ENCODE data around the gene RAB3D.

The RAB3D gene

DNA sequence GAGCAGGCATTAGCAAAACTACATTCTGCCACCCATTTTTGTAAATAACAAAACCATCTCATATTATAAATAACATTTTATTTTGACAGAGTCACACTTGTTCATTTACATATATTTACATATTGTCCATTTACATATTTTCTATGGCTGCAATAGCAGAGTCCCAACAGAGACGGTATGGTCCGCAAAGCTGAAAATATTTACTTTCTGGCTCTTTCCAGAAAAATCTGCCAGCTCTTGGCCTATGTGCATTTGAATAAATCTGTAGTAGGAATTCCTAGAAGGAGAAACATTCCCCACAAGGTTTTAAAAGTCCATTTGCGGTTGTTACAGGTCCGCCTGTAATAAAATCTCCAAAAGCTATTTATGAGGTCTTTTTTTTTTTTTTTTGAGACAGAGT lies 49.2 kb downstream of the RAB3D start:
- no peak for DNase-seq (ENCODE audit: low read depth)
- no peak for TF ChIP-seq POLR2A (IDR thresholded peaks at IDR 0.05; ENCODE audit: extremely low read depth, insufficient read length)
- TF ChIP-seq, protein P1, sequence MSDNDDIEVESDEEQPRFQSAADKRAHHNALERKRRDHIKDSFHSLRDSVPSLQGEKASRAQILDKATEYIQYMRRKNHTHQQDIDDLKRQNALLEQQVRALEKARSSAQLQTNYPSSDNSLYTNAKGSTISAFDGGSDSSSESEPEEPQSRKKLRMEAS (IDR thresholded peaks at IDR 0.05; ENCODE audit: low read depth, low read length), result no peak
- TF ChIP-seq, protein P2, sequence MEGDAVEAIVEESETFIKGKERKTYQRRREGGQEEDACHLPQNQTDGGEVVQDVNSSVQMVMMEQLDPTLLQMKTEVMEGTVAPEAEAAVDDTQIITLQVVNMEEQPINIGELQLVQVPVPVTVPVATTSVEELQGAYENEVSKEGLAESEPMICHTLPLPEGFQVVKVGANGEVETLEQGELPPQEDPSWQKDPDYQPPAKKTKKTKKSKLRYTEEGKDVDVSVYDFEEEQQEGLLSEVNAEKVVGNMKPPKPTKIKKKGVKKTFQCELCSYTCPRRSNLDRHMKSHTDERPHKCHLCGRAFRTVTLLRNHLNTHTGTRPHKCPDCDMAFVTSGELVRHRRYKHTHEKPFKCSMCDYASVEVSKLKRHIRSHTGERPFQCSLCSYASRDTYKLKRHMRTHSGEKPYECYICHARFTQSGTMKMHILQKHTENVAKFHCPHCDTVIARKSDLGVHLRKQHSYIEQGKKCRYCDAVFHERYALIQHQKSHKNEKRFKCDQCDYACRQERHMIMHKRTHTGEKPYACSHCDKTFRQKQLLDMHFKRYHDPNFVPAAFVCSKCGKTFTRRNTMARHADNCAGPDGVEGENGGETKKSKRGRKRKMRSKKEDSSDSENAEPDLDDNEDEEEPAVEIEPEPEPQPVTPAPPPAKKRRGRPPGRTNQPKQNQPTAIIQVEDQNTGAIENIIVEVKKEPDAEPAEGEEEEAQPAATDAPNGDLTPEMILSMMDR (IDR thresholded peaks at IDR 0.05; ENCODE audit: low read depth, low read length), result no peak
- no peak for TF ChIP-seq MYC (IDR thresholded peaks at IDR 0.05; ENCODE audit: low read depth, low read length)
- H3K4me3 ChIP-seq (ENCODE audit: low read depth, low read length), result no peak overlapping the region

DNA sequence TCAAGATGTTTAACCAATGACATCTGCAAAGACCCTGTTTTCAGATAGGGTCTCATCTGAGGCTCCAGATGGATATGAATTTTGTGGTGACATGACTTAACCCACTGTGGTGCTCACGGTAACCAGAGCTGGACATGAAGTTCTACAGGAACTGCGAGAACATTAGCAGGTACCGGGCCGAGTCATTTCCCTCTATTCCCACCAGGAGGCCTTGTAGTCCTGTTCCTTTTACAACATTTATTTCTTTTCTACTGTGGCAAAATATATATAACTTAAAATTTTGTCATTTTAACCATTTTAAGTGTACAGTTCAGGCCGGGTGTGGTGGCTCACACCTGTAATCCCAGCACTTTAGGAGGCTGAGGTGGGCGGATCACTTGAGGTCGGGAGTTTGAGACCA lies 51.1 kb downstream of the RAB3D start:
- TF ChIP-seq MYC (IDR thresholded peaks at IDR 0.05; ENCODE audit: low read depth, low read length), result no peak
- TF ChIP-seq, protein P2 (IDR thresholded peaks at IDR 0.05; ENCODE audit: low read depth, low read length), result peak; percentile 47
- H3K4me3 ChIP-seq (ENCODE audit: low read depth, low read length), result no peak overlapping the region
- DNase-seq (ENCODE audit: low read depth), result peak; percentile 43

DNA sequence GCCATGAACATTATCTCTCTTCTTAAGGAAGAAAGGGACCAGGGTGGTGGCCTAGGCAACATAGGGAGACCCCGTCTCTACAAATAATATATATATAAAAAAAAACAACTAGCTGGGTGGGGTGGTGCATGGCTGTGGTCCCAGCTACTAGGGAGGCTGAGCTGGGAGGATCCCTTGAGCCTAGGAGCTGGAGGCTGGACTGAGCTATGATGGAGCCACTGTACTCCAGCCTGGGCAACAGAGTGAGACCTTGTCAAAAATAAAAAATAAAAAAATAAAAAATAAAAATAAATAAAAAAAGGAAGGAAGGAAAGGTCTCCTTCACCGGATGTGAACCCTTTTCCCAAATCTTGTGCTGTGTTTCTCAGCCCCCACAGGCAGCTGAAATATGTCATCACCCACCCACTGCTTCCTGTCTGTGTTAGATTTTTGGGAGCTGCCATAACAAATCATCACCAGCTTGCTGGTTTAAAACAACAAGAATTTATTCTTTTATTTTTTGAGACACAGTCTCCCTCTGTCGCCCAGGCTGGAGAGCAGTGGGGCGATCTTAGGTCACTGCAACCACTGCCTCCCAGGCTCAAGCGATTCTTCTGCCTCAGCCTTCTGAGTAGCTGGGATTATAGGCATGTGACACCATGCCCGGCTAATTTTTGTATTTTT lies 53.0 kb downstream of the RAB3D start:
- TF ChIP-seq, protein P2 (IDR thresholded peaks at IDR 0.05; ENCODE audit: low read depth, low read length), result no peak
- TF ChIP-seq POLR2A (IDR thresholded peaks at IDR 0.05; ENCODE audit: extremely low read depth, insufficient read length) (no peak), MYC (IDR thresholded peaks at IDR 0.05; ENCODE audit: low read depth, low read length) (no peak)
- TF ChIP-seq, protein P1 (IDR thresholded peaks at IDR 0.05; ENCODE audit: low read depth, low read length), result no peak
- DNase-seq (ENCODE audit: low read depth), result peak; percentile 32
- H3K4me3 ChIP-seq (ENCODE audit: low read depth, low read length), result no peak overlapping the region

DNA sequence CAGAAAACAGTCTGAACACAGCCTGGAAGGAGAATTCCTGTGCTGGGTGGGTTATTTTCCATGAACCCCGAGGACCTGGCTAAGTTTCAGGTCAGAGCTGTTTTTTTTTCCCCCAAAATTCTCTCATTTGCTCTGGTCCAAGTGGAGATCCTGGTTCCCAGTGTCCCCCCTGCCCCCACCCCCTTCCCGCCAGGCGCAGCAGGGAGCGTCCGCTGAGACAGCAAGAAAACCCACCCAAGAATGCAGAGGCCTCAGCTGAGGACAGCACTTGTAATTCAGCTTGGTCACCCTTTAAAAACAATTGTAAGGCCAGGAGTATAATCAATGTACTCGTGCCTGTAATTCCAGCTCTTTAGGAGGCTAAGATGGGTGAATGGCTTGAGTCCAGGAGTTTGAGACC lies 54.9 kb downstream of the RAB3D start:
- H3K4me3 ChIP-seq (ENCODE audit: low read depth, low read length), result no peak overlapping the region
- TF ChIP-seq, protein P2 (IDR thresholded peaks at IDR 0.05; ENCODE audit: low read depth, low read length), result no peak
- TF ChIP-seq, protein P1 (IDR thresholded peaks at IDR 0.05; ENCODE audit: low read depth, low read length), result no peak
- no peak for TF ChIP-seq MYC (IDR thresholded peaks at IDR 0.05; ENCODE audit: low read depth, low read length)
- no peak for DNase-seq (ENCODE audit: low read depth)

DNA sequence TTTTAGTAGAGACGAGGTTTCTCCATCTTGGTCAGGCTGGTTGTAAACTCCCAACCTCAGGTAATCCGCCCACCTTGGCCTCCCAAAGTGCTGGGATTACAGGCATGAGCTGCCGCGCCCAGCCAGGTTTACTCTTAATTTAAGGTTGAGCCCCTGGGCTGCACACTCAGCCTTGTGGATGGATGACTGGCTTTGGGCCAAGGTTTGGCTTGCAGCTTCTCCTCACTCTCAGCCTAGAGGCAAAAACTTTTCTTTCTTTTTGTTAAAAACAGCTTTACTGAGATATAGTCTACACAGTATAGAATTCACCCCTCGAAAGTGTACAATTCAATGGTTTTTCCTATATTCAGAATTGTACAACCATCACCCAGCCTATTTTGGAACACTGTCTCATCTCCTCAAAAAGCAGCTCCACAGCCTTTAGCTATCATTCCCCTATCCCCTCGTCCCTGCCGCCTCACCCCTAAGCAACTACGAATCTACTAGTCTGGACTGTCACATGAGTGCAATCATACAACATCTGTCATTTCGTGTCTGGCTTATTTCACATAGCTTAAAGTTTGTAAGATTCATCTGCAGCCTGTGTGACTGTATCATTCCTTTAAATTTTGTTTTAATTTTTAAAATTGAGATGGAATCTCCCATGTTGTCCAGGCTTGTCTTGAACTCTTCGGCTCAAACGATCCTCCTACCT lies 58.0 kb downstream of the RAB3D start:
- DNase-seq (ENCODE audit: low read depth), result no peak
- TF ChIP-seq, protein P1 (IDR thresholded peaks at IDR 0.05; ENCODE audit: low read depth, low read length), result no peak
- TF ChIP-seq, protein P2 (IDR thresholded peaks at IDR 0.05; ENCODE audit: low read depth, low read length), result no peak
- no peak for TF ChIP-seq MYC (IDR thresholded peaks at IDR 0.05; ENCODE audit: low read depth, low read length)
- no peak for TF ChIP-seq POLR2A (IDR thresholded peaks at IDR 0.05; ENCODE audit: extremely low read depth, insufficient read length)
- H3K4me3 ChIP-seq (ENCODE audit: low read depth, low read length), result no peak overlapping the region

Measured in NB4 (cell line).